HepG2 (cell line): ENCODE measurements around the gene ZBTB7B. TPM values are rescaled to one million over a fixed set of nuclear protein-coding genes. Genes with fewer than 3 reads are reported as not detected.

Source experiments
- ETV6 ChIP-seq: sonication (generic); formaldehyde crosslinking; conservative IDR thresholded peaks from 2 replicates; pipeline ENCODE4 v1.4.0; 2020; ENCODE audit warnings: missing genetic modification reagents
- POLR2A ChIP-seq, 2 experiments: IDR thresholded peaks; 2 replicates each; pipeline ENCODE4 v1.6.1; 2011; ENCODE audit warnings: low read depth in 2 of 2, low read length in 2 of 2, mild to moderate bottlenecking in 1 of 2, moderate library complexity in 1 of 2; ENCODE audit not compliant: insufficient read depth in 1 of 2
- ZNF672 ChIP-seq: sonication (generic); formaldehyde crosslinking; IDR thresholded peaks from 2 replicates; pipeline ENCODE4 v1.8.1; 2022; ENCODE audit warnings: missing genetic modification reagents
- polyA plus RNA-seq, 8 experiments: library from polyadenylated mRNA; depleted of rRNA in 3 of 8; stranded (reverse) in 7 of 8; unstranded in 1 of 8; fragments of >200 nt; fragmentation: Illumina TruSeq in 4 of 8; extraction: Trizol in 4 of 8; gene quantifications; 2 replicates each; pipeline versions ENCODE4 v1.2.1 to v1.2.3, GENCODE V29; 2011 to 2016; ENCODE audit warnings: low read depth in 4 of 8, missing spikeins in 1 of 8, mixed read lengths in 1 of 8; ENCODE audit not compliant: insufficient read depth in 1 of 8
- total RNA-seq, 5 experiments: library from RNA; depleted of rRNA; stranded (reverse); fragments of >200 nt; fragmentation: Illumina TruSeq; extraction: Trizol; gene quantifications; 2 replicates each; pipeline ENCODE4 v1.2.3, GENCODE V29; 2016; ENCODE audit warnings: low read depth in 1 of 5
- TF ChIP-seq, protein P1 (sequence below): sonication (generic); formaldehyde crosslinking; IDR thresholded peaks from 2 replicates; pipeline ENCODE4 v1.4.0; 2020; ENCODE audit warnings: missing genetic modification reagents
- TF ChIP-seq, protein P2 (sequence below): sonication (generic); formaldehyde crosslinking; conservative IDR thresholded peaks from 2 replicates; pipeline ENCODE4 v1.4.0; 2020; ENCODE audit warnings: missing genetic modification reagents
- TF ChIP-seq, protein P3 (sequence below), 2 experiments: sonication (generic) in 1 of 2; formaldehyde crosslinking in 1 of 2; IDR thresholded peaks; 2 replicates each; pipeline versions ENCODE4 v1.4.0 to v1.6.1; 2016 to 2020; ENCODE audit warnings: borderline replicate concordance in 1 of 2, low read depth in 1 of 2, mild to moderate bottlenecking in 1 of 2, missing genetic modification reagents in 1 of 2

Gene ZBTB7B
- total and polyA plus RNA-seq, 2 of the 13 experiments (the other 11 are each of a cell fraction or from before 2014, with no cell fraction given) = 15.5 to 17.5 TPM

DNA sequence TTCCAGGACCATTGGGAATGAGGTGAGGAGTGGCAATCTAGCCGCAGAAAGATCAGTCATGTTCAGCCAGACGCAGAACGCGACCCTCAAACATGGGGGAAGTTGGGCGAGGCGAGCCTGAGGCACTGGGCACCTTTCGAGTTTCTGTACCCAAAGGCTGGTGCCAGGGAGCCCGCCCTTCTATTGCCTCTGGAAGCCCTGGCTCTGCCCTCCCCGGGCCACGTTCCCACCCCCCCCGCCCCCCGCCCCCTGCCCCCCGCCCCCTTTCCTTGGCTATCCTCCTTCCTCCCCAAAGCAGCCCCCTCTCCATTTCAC is 2.2 kb upstream of the ZBTB7B start (continued):
- TF ChIP-seq POLR2A (IDR thresholded peaks at IDR 0.05; ENCODE audit: insufficient read depth in 1 of 2, low read depth in 2 of 2, low read length in 2 of 2) (peak in 1 of 2 experiments; percentile 26; a peak in 1 of 4 replicates), ZNF672 (no peak), ETV6 (CRISPR knock-in tag) (0 out of 2 replicates have a peak, but pooled peaks have one; percentile 5)
- TF ChIP-seq, protein P1, sequence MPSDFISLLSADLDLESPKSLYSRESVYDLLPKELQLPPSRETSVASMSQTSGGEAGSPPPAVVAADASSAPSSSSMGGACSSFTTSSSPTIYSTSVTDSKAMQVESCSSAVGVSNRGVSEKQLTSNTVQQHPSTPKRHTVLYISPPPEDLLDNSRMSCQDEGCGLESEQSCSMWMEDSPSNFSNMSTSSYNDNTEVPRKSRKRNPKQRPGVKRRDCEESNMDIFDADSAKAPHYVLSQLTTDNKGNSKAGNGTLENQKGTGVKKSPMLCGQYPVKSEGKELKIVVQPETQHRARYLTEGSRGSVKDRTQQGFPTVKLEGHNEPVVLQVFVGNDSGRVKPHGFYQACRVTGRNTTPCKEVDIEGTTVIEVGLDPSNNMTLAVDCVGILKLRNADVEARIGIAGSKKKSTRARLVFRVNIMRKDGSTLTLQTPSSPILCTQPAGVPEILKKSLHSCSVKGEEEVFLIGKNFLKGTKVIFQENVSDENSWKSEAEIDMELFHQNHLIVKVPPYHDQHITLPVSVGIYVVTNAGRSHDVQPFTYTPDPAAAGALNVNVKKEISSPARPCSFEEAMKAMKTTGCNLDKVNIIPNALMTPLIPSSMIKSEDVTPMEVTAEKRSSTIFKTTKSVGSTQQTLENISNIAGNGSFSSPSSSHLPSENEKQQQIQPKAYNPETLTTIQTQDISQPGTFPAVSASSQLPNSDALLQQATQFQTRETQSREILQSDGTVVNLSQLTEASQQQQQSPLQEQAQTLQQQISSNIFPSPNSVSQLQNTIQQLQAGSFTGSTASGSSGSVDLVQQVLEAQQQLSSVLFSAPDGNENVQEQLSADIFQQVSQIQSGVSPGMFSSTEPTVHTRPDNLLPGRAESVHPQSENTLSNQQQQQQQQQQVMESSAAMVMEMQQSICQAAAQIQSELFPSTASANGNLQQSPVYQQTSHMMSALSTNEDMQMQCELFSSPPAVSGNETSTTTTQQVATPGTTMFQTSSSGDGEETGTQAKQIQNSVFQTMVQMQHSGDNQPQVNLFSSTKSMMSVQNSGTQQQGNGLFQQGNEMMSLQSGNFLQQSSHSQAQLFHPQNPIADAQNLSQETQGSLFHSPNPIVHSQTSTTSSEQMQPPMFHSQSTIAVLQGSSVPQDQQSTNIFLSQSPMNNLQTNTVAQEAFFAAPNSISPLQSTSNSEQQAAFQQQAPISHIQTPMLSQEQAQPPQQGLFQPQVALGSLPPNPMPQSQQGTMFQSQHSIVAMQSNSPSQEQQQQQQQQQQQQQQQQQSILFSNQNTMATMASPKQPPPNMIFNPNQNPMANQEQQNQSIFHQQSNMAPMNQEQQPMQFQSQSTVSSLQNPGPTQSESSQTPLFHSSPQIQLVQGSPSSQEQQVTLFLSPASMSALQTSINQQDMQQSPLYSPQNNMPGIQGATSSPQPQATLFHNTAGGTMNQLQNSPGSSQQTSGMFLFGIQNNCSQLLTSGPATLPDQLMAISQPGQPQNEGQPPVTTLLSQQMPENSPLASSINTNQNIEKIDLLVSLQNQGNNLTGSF (CRISPR knock-in tag) = no peak
- TF ChIP-seq, protein P2, sequence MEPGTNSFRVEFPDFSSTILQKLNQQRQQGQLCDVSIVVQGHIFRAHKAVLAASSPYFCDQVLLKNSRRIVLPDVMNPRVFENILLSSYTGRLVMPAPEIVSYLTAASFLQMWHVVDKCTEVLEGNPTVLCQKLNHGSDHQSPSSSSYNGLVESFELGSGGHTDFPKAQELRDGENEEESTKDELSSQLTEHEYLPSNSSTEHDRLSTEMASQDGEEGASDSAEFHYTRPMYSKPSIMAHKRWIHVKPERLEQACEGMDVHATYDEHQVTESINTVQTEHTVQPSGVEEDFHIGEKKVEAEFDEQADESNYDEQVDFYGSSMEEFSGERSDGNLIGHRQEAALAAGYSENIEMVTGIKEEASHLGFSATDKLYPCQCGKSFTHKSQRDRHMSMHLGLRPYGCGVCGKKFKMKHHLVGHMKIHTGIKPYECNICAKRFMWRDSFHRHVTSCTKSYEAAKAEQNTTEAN (CRISPR knock-in tag) = no peak
- TF ChIP-seq, protein P3, sequence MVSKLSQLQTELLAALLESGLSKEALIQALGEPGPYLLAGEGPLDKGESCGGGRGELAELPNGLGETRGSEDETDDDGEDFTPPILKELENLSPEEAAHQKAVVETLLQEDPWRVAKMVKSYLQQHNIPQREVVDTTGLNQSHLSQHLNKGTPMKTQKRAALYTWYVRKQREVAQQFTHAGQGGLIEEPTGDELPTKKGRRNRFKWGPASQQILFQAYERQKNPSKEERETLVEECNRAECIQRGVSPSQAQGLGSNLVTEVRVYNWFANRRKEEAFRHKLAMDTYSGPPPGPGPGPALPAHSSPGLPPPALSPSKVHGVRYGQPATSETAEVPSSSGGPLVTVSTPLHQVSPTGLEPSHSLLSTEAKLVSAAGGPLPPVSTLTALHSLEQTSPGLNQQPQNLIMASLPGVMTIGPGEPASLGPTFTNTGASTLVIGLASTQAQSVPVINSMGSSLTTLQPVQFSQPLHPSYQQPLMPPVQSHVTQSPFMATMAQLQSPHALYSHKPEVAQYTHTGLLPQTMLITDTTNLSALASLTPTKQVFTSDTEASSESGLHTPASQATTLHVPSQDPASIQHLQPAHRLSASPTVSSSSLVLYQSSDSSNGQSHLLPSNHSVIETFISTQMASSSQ (IDR thresholded peaks at IDR 0.05; ENCODE audit: low read depth) = no peak
- TF ChIP-seq, protein P3 (CRISPR knock-in tag; IDR thresholded peaks at IDR 0.05; ENCODE audit: borderline replicate concordance) = no peak
- TF ChIP-seq, all 625 proteins: peak for 7
